Measurements from ENCODE around the gene SPIRE2.
"Not testable (repeated sequence)": the region's sequence is repeated elsewhere in the genome, so short reads cannot be mapped to it uniquely, and the experiment has no call there.

The SPIRE2 gene

DNA sequence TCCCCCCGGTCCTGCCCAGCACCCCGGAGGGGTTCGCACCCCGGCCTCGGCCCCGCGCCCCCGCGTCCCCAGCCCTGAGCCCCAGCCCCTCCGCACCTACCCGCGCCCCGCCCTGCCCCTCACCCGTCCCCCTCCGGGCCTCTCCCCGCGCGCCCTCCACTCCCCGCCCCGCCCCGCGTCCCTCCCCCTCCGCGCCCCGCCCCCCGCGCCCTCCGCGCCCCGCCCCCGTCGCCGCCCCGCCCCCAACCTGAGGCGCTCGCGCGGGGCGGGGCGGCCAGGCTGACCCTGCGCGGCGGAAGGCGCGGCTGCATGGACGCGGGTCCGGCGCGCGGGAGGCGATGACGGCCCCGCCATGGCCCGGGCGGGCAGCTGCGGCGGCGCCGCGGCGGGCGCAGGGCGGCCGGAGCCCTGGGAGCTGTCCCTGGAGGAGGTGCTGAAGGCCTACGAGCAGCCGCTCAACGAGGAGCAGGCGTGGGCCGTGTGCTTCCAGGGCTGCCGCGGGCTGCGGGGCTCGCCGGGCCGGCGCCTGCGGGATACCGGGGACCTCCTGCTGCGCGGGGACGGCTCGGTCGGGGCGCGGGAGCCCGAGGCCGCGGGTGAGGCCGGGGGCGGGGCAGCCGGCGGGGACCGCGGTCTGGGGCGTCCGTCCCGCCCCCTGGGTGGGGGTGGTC lies at the start of gene SPIRE2:
Gene SPIRE2 (plus strand): TSS at position 277 of the 671 bp plus-strand sequence. CDS start 76 bp downstream, at position 353.
- DNase-seq (ENCODE audit: low read depth): no peak

DNA sequence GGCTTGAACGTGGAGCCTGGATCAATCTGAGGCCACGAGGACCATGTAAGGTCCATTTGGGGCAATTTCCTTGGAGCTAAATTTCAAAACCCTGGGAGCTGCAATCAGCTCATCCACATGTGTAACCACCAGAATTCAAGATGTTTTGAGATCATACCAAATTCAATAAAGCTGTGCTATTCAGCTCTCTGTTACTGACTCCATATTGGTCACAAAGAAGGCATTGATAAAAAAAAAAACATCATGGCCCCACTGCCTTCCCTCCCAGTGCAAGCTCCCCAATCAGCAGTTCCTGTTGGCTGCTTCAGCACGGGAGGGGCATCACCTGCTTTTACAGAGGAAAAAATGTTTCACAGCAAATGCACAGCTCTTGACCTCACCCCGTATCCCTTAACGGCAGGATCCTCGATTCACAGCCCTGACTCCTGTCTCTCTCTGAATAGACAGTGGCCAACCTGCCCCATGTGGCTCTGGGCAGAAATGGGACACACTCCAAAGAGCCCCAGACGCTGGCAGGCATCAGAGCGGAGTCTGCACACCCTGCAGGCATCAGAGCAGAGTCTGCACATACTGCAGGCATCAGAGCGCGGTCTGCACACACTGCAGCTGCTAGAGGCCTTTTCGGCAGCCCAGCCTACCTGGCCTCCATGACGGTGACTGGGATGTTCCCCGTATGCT lies 48.9 kb upstream of the SPIRE2 start:
- DNase-seq (ENCODE audit: low read depth): no peak

- DNase-seq (ENCODE audit: low read depth): no peak
Observed at GRCh38 chr16:89779909-89780305, 48.4 kb upstream of the SPIRE2 start.

DNA sequence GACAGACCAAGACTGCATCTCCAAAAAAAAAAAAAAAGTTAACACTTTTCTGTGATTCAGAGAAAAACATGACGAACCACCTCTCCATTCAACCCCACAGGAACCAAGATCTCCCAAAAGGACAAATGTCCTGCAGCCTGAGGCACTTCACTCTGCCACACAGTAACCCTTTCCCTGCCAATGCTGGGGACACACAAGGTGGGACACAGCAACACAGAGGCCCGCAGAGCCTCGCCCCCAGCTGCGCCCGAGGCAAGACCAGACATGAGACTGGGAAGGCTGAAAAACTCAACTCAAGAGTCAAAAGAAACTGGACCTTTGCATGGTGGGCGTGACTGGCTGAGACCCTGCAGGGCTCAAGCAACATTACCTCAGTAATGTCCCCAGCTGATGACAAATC lies 45.8 kb upstream of the SPIRE2 start:
- no peak for DNase-seq (ENCODE audit: low read depth)

DNA sequence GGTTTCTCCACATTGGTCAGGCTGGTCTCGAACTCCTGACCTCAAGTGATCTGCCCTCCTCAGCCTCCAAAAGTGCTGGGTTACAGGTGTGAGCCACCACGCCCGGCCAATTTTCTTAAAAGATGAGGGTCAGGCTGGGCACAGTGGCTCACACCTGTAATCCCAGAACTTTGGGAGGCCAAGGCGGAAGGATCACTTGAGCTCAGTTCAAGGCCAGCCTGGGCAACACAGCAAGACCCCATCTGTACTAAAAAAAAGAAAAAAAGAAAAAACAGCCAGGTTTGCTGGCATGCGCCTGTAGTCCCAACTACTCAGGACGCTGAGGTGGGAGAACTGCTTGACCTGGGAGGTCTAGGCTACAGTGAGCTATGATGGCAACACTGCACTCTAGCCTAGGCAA lies 44.3 kb upstream of the SPIRE2 start:
- DNase-seq (ENCODE audit: low read depth): not testable (repeated sequence)

DNA sequence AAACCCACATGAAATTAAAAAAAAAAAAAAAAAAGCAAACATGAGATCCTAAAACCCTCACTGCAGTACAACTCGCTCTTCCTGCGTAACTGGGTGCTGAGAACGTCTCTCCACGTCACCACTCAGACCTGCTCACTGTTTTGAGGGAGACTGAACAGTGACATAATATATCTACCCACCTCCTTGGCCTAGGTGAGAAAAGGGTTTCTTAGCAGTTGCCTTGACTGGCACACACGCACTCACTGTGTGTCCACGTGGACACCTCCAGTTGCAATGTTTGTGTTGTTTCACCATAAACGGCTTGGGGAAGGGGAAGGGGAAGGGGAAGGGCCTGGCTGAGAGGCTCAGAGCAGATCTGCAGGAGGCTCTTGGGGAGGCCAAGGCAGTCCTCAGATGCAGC lies 43.9 kb upstream of the SPIRE2 start:
- no peak for DNase-seq (ENCODE audit: low read depth)

GRCh38 chr16:89785523-89786155 lies 42.6 kb upstream of the SPIRE2 start:
- no peak for DNase-seq (ENCODE audit: low read depth)

GRCh38 chr16:89786474-89787364 lies 41.6 kb upstream of the SPIRE2 start:
- no peak for DNase-seq (ENCODE audit: low read depth)

DNA sequence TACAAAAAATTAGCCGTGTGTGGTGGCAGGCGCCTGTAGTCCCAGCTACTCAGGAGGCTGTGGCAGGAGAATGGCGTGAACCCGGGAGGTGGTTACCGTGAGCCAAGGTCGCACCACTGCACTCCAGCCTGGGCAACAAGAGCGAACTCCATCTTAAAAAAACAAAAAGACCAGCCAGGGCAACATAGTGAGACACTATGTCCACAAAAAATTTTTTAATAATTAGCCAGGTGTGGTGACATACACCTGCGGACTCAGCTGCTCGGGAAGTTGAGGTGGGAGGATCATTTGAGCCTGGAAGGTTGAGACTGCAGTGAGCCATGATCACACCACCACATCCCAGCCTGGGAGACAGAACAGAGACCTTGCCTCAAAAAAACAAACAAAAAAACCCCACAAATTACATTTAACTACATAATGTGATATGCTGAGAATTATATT lies 40.9 kb upstream of the SPIRE2 start:
- no peak for DNase-seq (ENCODE audit: low read depth)

- DNase-seq (ENCODE audit: low read depth): no peak
Observed at GRCh38 chr16:89791278-89791995, 36.8 kb upstream of the SPIRE2 start.

- not testable (repeated sequence) for DNase-seq (ENCODE audit: low read depth)
Observed at GRCh38 chr16:89793092-89793491, 35.2 kb upstream of the SPIRE2 start.

- DNase-seq (ENCODE audit: low read depth): no peak
Observed at GRCh38 chr16:89793955-89794354, 34.3 kb upstream of the SPIRE2 start.

- no peak for DNase-seq (ENCODE audit: low read depth)
Observed at GRCh38 chr16:89795676-89796075, 32.6 kb upstream of the SPIRE2 start.

DNA sequence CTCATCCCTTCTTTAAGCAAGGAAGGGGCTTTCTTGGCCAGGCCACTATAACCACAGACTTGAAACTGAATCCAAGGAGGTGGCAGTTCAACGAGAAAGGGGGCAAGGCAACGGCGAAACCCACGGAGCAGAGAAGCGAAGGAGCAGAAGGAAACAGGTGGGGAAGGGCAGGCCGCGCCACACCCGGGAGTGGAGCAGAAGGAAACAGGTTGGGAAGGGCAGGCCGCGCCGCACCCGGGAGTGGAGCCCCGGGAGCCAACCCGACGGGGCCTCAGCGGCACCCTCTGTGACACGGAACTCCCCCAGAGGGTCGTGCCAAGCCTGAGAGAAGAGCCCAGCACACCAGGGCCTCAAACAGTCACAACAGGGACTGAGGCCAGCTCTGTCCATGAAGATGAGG lies 32.2 kb upstream of the SPIRE2 start:
- no peak for DNase-seq (ENCODE audit: low read depth)

- no peak for DNase-seq (ENCODE audit: low read depth)
Observed at GRCh38 chr16:89798126-89798525, 30.1 kb upstream of the SPIRE2 start.

- DNase-seq (ENCODE audit: low read depth): no peak
Observed at GRCh38 chr16:89798832-89799370, 29.4 kb upstream of the SPIRE2 start.

DNA sequence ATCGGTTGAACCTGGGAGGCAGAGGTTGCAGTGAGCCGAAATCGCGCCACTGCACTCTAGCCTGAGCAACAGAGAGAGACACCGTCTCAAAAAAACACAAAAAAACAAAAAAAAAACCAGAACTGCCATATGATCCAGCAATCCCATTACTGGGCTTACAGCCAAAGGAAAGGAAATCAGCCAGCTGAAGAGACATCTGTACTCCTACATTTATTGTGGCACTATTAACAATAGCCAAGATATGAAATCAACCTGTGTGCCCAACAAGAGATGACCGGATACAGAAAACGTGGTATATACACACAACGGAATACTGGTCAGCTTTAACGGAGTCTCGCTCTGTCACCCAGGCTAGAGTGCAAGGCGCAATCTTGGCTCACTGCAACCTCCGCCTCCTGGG lies 26.5 kb upstream of the SPIRE2 start:
- DNase-seq (ENCODE audit: low read depth): no peak

GRCh38 chr16:89805136-89805905 lies 23.0 kb upstream of the SPIRE2 start:
- no peak for DNase-seq (ENCODE audit: low read depth)

DNA sequence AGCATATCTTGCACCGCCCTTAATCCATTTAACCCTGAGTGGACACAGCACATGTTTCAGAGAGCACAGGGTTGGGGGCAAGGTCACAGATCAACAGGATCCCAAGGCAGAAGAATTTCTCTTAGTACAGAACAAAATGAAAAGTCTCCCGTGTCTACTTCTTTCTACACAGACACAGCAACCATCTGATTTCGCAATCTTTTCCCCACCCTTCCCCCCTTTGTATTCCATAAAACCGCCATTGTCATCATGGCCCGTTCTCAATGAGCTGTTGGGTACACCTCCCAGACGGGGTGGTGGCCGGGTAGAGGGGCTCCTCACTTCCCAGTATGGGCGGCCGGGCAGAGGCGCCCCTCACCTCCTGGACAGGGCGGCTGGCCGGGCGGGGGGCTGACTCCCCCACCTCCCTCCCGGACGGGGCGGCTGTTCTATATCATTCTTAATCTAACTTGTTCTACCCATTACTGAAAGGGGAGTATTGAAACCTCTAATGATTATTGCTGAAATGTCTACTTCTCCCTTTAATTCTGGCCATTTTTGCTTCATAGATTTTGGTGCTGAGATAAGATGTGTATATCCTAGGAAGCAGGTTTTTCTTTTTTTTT lies 21.6 kb upstream of the SPIRE2 start:
- DNase-seq (ENCODE audit: low read depth): not testable (repeated sequence)

DNA sequence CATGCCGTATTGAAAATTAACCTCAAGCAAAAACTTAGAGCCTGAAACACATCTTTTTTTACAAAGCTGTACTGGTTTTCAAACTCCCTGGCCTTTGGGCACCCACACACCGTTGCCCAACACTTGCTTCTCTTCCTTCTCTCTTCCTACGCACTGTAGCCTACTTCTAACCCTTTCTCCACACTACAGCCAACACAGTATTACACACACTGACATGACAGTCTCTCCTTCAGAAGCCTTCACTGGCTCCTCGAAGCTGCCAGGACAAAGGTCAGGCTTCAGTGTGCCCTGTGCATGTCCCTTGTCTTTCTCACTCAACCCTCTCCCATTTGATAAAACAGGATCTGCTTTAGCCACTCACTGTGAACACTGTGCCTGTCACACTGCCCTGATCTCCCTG lies 19.8 kb upstream of the SPIRE2 start:
- no peak for DNase-seq (ENCODE audit: low read depth)
